A204.1 (cell line): Measurements from ENCODE around the gene GLT6D1.

Source experiments
- FAIRE-seq: peaks from 2 replicates; lab custom pipeline; 2012; peaks lifted over from hg19 to GRCh38; lab: Jason Lieb, UNC

GLT6D1 gene

GRCh38 chr9:135608294-135608998 is 30.9 kb downstream of the GLT6D1 start:
- FAIRE-seq = no peak

GRCh38 chr9:135607401-135608293 is 31.7 kb downstream of the GLT6D1 start:
- FAIRE-seq = no peak

DNA sequence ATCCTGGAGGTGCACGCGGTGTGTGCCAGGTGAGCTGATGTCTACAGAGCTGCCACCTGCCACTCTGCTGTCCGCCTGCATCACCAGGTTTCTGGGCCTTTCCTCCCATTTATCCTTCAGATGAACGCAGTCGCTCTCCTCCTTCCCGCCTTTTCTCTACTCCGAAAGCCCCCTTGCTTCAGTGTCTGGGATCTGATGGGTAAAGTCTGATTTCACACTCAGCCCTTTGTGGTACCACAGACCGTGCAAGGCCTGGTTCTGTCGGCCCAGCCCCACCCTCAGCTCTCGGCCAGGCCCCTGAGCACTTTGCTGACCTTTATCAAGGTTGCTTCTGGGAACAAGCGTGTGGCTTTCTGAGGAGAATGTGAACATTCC is 32.5 kb downstream of the GLT6D1 start:
- no peak for FAIRE-seq

GRCh38 chr9:135605238-135605781 is 34.0 kb downstream of the GLT6D1 start:
- FAIRE-seq = no peak

- no peak for FAIRE-seq
These were observed 34.7 kb downstream of the GLT6D1 start for GRCh38 chr9:135604437-135605237.

- FAIRE-seq = no peak
These were observed 36.4 kb downstream of the GLT6D1 start for GRCh38 chr9:135602789-135603481.

DNA sequence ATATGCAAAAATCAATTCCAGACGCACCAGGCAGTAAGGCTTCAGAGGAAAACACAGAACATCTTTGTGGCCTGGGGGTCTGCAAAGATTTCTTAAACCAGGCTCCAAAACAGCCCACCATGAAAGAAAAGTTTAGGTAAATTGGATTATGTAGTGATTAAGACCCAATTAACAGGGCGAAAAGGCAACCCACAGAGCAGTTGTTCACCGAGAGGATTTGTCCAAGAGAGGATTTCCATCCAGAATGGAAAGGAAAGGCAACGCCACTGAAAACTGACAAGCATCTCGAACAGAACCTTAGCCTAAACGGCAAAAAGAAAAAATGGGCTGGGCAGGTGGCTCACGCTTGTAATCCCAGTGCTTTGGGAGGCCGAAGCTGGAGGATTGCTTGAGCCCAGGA is 37.4 kb downstream of the GLT6D1 start:
- no peak for FAIRE-seq

DNA sequence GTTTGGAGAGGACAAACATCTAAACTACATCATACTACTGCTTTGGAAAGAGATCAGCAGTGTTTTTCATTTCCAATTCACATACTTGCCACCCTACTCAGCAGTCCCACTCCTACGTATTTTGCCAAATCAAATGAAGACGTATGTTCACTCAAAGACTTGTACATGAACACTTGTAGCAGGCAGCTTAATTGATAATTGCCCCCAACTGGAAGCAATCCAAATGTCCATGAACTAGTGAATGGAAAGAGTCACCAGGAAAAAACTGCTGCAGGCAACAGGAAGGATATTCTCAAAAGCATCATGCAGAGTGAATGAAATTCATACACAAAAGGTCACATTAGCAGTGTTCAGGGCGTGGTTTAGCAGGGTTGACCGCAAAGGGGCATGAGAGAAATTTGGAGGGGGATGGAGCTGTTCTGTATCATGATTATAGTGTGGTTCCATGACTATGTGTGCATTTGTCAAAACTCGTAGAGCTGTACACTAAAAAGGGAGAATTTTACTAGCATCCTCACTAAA is 39.0 kb downstream of the GLT6D1 start:
- FAIRE-seq = no peak

- FAIRE-seq = no peak
These were observed 43.1 kb downstream of the GLT6D1 start for GRCh38 chr9:135596211-135596610.

DNA sequence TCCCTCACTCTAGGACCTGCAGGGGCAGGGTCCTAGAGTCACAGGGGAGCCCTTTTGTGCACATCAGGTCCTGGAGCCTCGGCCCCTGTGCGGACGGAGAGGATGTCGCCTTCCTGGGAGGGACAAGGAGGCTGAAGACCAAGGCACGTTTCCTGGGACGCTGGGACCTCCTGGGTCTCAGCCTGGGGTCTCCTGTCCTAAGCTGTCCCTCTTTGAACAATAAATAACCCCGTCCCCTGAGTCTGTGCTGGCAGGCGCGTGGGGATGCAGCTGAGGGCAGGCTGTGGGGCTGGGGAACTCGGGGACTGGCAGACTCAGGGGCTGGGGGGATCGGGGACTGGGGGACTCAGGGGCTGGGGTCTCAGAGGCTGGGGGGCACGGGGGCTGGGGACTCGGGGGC is 46.7 kb downstream of the GLT6D1 start:
- FAIRE-seq = no peak

- no peak for FAIRE-seq
These were observed 47.1 kb downstream of the GLT6D1 start for GRCh38 chr9:135592331-135592590.

DNA sequence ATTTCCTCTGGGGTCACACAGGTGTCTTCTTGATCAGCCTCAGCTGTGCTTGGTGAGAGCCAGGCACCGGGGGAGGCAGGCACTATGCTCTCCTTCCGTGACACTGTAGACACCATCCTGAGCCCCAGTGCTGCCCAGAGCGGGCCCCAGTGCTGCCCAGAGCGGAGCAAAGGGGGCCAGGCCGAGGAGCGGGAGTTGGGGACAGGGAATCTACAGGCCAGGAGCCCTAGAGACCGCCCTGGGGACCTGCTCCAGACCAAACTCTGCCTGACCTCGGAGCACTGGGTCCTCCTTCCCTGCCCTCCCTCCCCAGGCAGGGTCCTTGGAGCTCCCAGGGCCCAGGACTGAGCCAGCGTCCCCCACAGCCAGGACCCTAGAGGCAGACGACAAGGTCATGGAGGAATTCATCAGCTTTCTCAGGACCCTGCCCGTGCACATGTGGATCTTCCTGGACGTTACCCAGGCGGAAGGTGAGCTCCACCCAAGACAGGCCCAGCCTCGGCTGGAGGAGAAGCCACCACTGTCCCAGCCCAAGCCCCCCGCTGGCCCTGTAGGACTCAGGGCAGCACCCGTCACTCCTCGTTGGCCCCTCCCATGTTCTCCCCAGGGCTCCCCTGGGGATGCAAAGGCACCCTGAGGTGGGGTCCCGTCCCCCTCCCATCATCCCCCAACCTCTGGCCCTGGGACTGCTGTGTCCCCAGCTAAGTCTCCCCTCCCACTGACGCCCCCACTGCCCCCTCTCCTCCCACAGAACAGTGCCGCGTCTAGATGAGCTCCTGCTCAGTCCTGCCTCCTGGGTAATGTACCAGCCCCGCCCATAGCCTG is 47.6 kb downstream of the GLT6D1 start:
- FAIRE-seq = no peak

GRCh38 chr9:135590486-135591079 is 48.8 kb downstream of the GLT6D1 start:
- FAIRE-seq = no peak

DNA sequence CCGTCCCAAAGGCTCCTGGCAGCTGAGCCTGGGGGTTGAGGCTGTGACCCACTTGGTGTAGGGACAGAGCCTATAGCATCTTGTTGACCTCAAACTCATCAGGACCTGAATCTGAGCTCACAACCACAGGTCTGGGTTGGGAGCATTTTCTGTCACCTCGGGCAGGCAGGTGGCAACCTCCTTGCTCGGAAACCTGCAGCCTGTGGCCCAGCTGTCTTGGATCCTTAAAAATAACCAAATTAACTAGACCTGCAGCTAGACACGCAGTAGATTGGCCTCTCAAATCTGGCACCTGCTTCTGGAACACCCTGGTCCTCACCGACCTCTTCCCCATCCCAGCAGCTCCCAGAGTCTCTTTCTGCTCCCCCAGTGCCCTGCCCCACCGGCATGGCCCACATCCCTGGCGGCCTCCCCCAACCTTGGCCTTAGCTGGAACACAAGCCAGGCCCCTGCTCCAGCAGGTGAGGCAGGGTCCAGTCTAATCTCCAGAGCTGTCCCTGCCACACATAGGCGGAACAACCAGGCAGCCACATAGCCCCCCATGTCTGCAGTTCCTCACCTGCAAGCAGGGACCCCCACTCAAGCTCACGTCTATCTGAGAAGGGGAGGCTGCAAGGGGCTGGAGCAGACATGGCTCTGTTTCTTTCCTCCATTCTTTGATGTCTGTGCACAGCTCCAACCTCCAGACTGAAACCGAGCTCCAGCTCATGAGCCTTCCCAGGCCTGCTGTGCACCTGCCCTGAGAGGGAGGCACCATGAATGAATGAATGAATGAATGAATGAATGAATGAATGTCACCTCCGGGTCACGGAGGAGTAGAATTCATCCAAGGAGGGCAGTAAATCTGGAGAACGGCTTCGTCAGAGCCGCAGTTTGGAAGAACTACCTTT is 49.5 kb downstream of the GLT6D1 start:
- no peak for FAIRE-seq

DNA sequence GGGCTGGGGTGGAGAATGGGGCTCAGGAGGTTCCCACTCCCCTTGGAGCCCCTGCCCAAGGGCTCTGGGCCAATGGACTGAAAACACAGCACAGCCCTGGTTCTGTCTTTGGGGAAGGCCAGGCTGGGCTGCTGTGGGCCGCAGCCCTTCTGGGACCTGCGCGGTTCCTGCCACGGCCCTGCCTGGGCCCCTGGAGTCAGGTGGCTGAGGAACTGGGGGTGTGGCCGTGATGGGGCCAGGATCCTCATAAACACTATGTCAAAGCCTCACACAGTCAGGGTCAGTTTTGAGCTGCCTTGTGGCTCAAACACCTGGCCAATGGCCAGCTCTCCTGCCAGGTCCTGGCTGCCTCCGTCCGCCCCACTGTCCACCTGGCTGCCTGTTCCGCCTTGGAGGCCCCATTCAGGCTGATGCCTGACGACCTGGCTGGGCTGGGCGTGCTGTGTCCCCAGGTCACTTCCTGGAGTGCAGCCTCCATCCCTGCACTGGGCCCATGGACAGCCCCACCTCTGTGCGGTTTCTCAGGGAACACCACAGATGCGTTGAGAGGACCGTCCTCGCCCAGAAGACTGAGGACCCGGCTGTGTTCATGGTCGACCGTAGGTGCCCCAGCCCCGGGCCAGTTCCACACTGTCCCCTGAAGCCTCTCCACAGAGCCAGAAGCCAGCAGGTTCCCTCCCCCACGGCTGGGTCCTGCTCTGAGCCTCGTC is 50.3 kb downstream of the GLT6D1 start:
- no peak for FAIRE-seq

GRCh38 chr9:135588371-135588770 is 51.0 kb downstream of the GLT6D1 start:
- no peak for FAIRE-seq

DNA sequence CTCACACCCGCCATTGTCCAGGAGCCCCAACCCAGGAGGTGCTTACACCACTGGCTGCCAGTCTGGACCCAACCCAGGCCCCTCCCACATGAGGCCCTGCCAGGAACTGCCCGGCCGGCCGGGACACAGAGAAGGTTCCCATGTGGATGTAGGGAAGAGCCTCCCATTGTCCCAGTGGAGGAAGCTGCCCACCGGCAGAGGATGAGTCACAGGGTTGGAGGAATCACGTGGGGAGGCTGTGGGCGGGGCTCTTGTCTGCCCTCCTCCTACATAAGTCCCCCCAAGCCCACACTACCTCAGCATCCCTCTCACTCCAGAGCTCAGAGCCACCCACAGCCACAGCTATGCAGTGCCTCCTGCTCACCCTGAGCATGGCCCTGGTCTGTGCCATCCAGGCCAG is 51.7 kb downstream of the GLT6D1 start:
- FAIRE-seq = no peak

DNA sequence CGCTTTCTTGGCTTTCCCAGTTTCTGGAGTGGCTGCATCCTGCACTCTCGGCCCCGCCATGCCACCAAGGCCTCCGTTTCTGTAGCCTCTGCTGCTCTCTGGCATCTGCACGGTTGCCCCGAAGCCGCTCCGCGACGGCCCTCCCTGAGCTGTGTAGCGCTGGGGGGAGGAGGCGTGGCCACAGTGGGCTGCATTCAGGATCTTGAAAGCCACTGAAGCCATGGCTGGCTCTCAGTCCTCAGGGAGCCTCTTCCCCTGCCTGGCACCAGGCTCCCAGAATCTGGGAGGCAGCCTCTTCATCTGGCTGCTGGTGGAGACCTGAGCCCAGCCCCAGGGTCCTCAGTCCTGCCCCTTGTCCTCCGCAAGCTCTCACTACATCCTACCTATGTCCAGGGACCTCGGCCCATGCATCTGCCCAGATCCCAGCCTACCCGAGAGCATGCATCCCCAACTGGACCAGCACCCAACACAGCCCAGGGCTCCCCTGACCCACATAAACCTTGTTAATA is 52.7 kb downstream of the GLT6D1 start:
- FAIRE-seq = no peak

DNA sequence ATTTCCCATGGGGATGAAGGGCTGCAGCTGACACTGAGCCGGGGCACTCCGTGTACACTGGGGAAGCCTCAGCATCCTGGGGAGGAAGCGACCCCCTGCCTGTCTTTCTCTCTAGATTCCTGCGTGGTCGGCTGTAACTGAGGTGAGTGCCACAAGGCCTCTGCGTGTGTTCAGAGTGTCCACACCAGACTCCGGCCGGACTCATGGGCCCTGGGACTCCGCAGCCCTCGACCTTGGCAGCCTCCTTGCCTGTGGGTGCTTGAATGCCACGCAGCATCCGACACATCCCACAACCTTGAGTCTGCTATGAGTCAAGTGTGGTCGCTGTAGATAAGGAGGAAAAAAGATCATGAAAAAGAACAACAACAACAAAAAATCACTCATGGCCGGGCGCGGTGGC is 54.4 kb downstream of the GLT6D1 start:
- no peak for FAIRE-seq
